K562 (cell line): Measurements from ENCODE around the gene ETHE1. TPM values are rescaled to one million over a fixed set of nuclear protein-coding genes. Genes with fewer than 3 reads are reported as not detected.

Experiments used
- CCNT2 ChIP-seq: IDR thresholded peaks from 2 replicates; pipeline ENCODE4 v1.6.1; 2011; ENCODE audit warnings: borderline replicate concordance, low read depth, mild to moderate bottlenecking, moderate library complexity, mixed read lengths, low read length; ENCODE audit not compliant: insufficient read length; ENCODE audit errors: extremely low read depth
- ETV5 ChIP-seq: sonication (generic); formaldehyde crosslinking; IDR thresholded peaks from 2 replicates; pipeline ENCODE4 v1.4.0; 2020; ENCODE audit warnings: low read depth, mild to moderate bottlenecking, missing genetic modification reagents
- FOXM1 ChIP-seq, 2 experiments: fragments of 450-650 bp in 1 of 2; sonication (generic) in 1 of 2; formaldehyde crosslinking in 1 of 2; IDR thresholded peaks; 2 replicates each; pipeline versions ENCODE4 v1.6.1 to v1.9.0; 2017 to 2022; ENCODE audit warnings: low read depth in 2 of 2, mild to moderate bottlenecking in 2 of 2, missing genetic modification reagents in 1 of 2, moderate library complexity in 1 of 2
- KLF13 ChIP-seq: fragments of 450-650 bp; IDR thresholded peaks from 2 replicates; pipeline ENCODE4 v1.6.1; 2016; ENCODE audit warnings: missing genetic modification characterization, low read depth, mild to moderate bottlenecking, missing compliant biosample characterization, moderate library complexity, borderline replicate concordance
- MCM2 ChIP-seq: fragments of 450-650 bp; IDR thresholded peaks from 2 replicates; pipeline ENCODE4 v1.6.1; 2017; ENCODE audit warnings: low read depth, mild to moderate bottlenecking
- MTA3 ChIP-seq: fragments of 450-650 bp; formaldehyde crosslinking; IDR thresholded peaks from 2 replicates; pipeline ENCODE4 v1.6.1; 2017; ENCODE audit warnings: mild to moderate bottlenecking, borderline replicate concordance
- POLR2AphosphoS5 ChIP-seq: IDR thresholded peaks from 2 replicates; pipeline ENCODE4 v1.6.1; 2011; ENCODE audit warnings: mild to moderate bottlenecking, low read depth, low read length, moderate library complexity; ENCODE audit not compliant: control insufficient read depth, insufficient read depth
- POLR2B ChIP-seq: fragments of 450-650 bp; IDR thresholded peaks from 2 replicates; pipeline ENCODE4 v1.6.1; 2018; ENCODE audit warnings: low read depth; ENCODE audit not compliant: partially characterized antibody
- SUPT5H ChIP-seq: fragments of 450-650 bp; IDR thresholded peaks from 2 replicates; pipeline ENCODE4 v1.6.1; 2016
- TAF7 ChIP-seq: fragments of 450-650 bp; IDR thresholded peaks from 2 replicates; pipeline ENCODE4 v1.6.1; 2016; ENCODE audit warnings: missing genetic modification characterization, missing compliant biosample characterization
- ZNF444 ChIP-seq: fragments of 250-450 bp; sonication (Bioruptor Pico); IDR thresholded peaks from 2 replicates; pipeline ENCODE4 v1.4.0; 2020; ENCODE audit warnings: mild to moderate bottlenecking, moderate library complexity
- ZNF75A ChIP-seq: fragments of 450-650 bp; formaldehyde crosslinking; IDR thresholded peaks from 2 replicates; pipeline ENCODE4 v1.4.0; 2020; ENCODE audit warnings: mild to moderate bottlenecking
- ZNF764 ChIP-seq: fragments of 250-450 bp; sonication (Bioruptor Pico); IDR thresholded peaks from 2 replicates; pipeline ENCODE4 v1.4.0; 2020; ENCODE audit warnings: low read depth, mild to moderate bottlenecking, moderate library complexity
- ZNF778 ChIP-seq: fragments of 450-650 bp; formaldehyde crosslinking; IDR thresholded peaks from 2 replicates; pipeline ENCODE4 v1.4.0; 2020; ENCODE audit warnings: mild to moderate bottlenecking, moderate library complexity
- ZNF79 ChIP-seq: fragments of 250-450 bp; sonication (Bioruptor Pico); IDR thresholded peaks from 2 replicates; pipeline ENCODE4 v1.4.0; 2020; ENCODE audit warnings: low read depth, mild to moderate bottlenecking, moderate library complexity
- ZSCAN32 ChIP-seq: fragments of 450-650 bp; formaldehyde crosslinking; IDR thresholded peaks from 2 replicates; pipeline ENCODE4 v1.4.0; 2020; ENCODE audit warnings: mild to moderate bottlenecking, moderate library complexity
- polyA plus RNA-seq, 8 experiments: library from polyadenylated mRNA; depleted of rRNA in 4 of 8; stranded (reverse) in 5 of 8; unstranded in 3 of 8; fragments of >200 nt; fragmentation: Nextera tagmentation in 2 of 8; fragmentation: Illumina TruSeq in 1 of 8; extraction: Ambion mirVana in 2 of 8; extraction: Trizol in 1 of 8; gene quantifications; 2 replicates each; pipeline versions ENCODE4 v1.2.1 to v1.2.3, GENCODE V29; 2011 to 2014; ENCODE audit warnings: inconsistent platforms in 1 of 8, missing spikeins in 1 of 8
- total RNA-seq, 7 experiments: library from RNA; depleted of rRNA in 6 of 7; stranded (reverse); fragments of >200 nt in 6 of 7; fragmentation: Illumina TruSeq in 2 of 7; extraction: Trizol in 2 of 7; gene quantifications; 2 replicates each; pipeline versions ENCODE4 v1.2.1 to v1.2.3, GENCODE V29; 2011 to 2021; ENCODE audit warnings: low replicate concordance in 1 of 7
- TF ChIP-seq, protein P1 (sequence below): fragments of 250-450 bp; sonication (Bioruptor Pico); IDR thresholded peaks from 2 replicates; pipeline ENCODE4 v1.4.0; 2020
- TF ChIP-seq, protein P2 (sequence below): sonication (generic); formaldehyde crosslinking; IDR thresholded peaks from 2 replicates; pipeline ENCODE4 v1.8.1; 2023; ENCODE audit warnings: mild to moderate bottlenecking, missing genetic modification reagents
- TF ChIP-seq, protein P3 (sequence below): fragments of 250-450 bp; sonication (Bioruptor Pico); IDR thresholded peaks from 2 replicates; pipeline ENCODE4 v1.4.0; 2020; ENCODE audit warnings: mild to moderate bottlenecking, moderate library complexity

The ETHE1 gene
- total and polyA plus RNA-seq, 9 of the 15 experiments (the other 6 are each of a cell fraction or from before 2014, with no cell fraction given) = 2.9 to 21.0 (median 10.2) TPM

DNA sequence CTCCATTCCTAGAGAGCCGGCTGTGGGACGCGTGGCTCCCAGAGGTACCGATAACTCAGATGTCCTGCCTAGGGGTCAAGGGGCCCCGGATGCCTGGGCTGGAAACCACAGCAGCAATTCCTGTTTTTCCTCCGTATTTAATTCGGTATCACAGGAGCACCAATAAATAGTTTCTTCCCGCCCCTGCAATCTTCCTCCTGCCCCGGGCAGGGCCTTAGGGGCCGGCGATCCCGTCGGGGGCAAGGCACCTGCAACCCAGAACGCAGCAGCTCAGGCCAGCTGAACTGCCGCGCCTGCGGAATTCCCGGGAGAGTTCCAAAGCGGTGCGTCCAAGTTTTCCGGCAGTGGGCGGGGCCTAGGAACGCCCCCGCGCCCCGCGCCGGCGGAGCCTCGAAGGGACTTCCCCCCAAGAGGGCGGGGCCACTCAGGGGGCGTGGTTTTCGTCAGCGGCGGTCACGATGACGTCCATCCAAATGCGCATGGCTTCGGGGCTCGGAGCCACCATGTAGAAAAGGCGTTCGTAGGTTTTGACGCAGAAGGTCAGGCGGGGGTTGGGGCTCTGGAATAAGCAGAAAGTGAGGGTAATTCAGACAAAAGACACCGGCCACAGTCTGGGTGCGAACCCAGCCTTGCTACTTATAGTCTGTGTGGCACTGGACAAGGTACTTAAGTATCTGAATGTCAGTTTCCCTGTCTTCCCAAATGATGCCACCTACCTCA is 51.9 kb downstream of the ETHE1 start (continued):
- TF ChIP-seq ZNF75A (CRISPR knock-in tag) (no peak), MCM2 (no peak), ZNF764 (no peak), FOXM1 (IDR thresholded peaks at IDR 0.05; ENCODE audit: low read depth) (no peak), FOXM1 (CRISPR knock-in tag; IDR thresholded peaks at IDR 0.05; ENCODE audit: low read depth) (no peak), ZNF778 (CRISPR knock-in tag) (no peak), POLR2AphosphoS5 (peak; percentile 62; the same call in 1 of the 2 replicates), MTA3 (peak; percentile 53; the same call in 1 of the 2 replicates), SUPT5H (peak; percentile 82), ETV5 (CRISPR knock-in tag) (no peak), POLR2B (peak; percentile 62), ZNF79 (no peak), ZNF444 (CRISPR knock-in tag) (no peak), ZSCAN32 (CRISPR knock-in tag) (no peak), KLF13 (peak; percentile 74; the same call in 1 of the 2 replicates), TAF7 (tag) (peak; percentile 33; the same call in 1 of the 2 replicates), CCNT2 (peak; percentile 67)
- TF ChIP-seq, protein P1, sequence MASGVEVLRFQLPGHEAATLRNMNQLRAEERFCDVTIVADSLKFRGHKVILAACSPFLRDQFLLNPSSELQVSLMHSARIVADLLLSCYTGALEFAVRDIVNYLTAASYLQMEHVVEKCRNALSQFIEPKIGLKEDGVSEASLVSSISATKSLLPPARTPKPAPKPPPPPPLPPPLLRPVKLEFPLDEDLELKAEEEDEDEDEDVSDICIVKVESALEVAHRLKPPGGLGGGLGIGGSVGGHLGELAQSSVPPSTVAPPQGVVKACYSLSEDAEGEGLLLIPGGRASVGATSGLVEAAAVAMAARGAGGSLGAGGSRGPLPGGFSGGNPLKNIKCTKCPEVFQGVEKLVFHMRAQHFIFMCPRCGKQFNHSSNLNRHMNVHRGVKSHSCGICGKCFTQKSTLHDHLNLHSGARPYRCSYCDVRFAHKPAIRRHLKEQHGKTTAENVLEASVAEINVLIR = peak; percentile 78
- TF ChIP-seq, protein P2, sequence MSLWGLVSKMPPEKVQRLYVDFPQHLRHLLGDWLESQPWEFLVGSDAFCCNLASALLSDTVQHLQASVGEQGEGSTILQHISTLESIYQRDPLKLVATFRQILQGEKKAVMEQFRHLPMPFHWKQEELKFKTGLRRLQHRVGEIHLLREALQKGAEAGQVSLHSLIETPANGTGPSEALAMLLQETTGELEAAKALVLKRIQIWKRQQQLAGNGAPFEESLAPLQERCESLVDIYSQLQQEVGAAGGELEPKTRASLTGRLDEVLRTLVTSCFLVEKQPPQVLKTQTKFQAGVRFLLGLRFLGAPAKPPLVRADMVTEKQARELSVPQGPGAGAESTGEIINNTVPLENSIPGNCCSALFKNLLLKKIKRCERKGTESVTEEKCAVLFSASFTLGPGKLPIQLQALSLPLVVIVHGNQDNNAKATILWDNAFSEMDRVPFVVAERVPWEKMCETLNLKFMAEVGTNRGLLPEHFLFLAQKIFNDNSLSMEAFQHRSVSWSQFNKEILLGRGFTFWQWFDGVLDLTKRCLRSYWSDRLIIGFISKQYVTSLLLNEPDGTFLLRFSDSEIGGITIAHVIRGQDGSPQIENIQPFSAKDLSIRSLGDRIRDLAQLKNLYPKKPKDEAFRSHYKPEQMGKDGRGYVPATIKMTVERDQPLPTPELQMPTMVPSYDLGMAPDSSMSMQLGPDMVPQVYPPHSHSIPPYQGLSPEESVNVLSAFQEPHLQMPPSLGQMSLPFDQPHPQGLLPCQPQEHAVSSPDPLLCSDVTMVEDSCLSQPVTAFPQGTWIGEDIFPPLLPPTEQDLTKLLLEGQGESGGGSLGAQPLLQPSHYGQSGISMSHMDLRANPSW (CRISPR knock-in tag) = 0 out of 2 replicates have a peak, but pooled peaks have one; percentile 86
- TF ChIP-seq, protein P3, sequence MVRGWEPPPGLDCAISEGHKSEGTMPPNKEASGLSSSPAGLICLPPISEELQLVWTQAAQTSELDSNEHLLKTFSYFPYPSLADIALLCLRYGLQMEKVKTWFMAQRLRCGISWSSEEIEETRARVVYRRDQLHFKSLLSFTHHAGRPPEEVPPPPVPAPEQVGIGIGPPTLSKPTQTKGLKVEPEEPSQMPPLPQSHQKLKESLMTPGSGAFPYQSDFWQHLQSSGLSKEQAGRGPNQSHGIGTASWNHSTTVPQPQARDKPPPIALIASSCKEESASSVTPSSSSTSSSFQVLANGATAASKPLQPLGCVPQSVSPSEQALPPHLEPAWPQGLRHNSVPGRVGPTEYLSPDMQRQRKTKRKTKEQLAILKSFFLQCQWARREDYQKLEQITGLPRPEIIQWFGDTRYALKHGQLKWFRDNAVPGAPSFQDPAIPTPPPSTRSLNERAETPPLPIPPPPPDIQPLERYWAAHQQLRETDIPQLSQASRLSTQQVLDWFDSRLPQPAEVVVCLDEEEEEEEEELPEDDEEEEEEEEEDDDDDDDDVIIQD = no peak
